Kidney epithelial cell (primary cell): ENCODE measurements around the gene PHTF2. TPM values are rescaled to one million over a fixed set of nuclear protein-coding genes. Genes with fewer than 3 reads are reported as not detected.

ENCODE experiments used
- DNase-seq: peaks from one replicate; pipeline ENCODE4 v3.0.0-alpha.2; 2010; ENCODE audit warnings: low read depth
- H3K27me3 ChIP-seq: 2 replicates; pipeline ENCODE4 v1.6.0; 2011; ENCODE audit warnings: low read length; ENCODE audit not compliant: control insufficient read depth, insufficient read depth
- H3K36me3 ChIP-seq: 2 replicates; pipeline ENCODE4 v1.5.1; 2011; ENCODE audit warnings: low read length; ENCODE audit not compliant: control insufficient read depth, insufficient read depth
- H3K4me3 ChIP-seq: 2 replicates; pipeline ENCODE4 v1.5.1; 2011; ENCODE audit warnings: low read depth, mild to moderate bottlenecking, control low read depth, low read length
- total RNA-seq: library from RNA; depleted of rRNA; stranded (reverse); fragments of >200 nt; gene quantifications from 2 replicates; pipeline ENCODE4 v1.2.3, GENCODE V29; 2015
- TF ChIP-seq, protein P1 (sequence below): IDR thresholded peaks from 2 replicates; pipeline ENCODE4 v1.5.1; 2011; ENCODE audit warnings: mild to moderate bottlenecking, moderate library complexity, low read length, control low read depth, inconsistent platforms; ENCODE audit not compliant: insufficient read depth, poor library complexity, severe bottlenecking

Gene PHTF2
- total RNA-seq, 1 donor from 2014 or later = 7.3 TPM

DNA sequence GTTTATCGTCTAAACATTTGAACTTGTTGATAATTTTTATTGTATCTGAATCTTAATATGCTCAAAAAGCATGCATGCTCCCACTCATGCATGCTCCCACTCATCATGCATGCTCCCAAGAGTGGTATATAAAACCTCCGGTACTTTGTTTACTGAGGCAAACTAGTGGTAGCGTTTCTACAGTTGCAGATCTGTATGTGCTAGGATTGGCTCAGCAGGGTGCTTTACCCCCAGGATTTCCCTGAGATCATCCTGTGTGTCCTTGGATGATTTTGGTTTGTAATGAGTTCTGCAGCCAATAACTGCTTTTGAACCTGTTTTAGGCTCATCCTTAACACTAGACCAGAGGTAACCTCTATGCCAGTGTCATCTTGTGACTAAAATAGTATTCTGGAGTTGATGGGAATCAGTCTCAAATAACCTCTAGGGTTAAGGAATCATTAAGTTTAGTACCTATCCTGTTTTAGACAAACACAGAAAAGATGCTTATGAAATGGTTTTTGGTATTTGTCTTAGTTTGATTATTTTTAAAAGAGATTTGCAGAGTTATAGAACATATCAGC, 40.4 kb downstream of the PHTF2 start:
- Histone ChIP-seq H3K4me3 (no peak overlapping the region), H3K36me3 (no peaks in the 10 kb centered on the region), H3K27me3 (no peaks in the 10 kb centered on the region)
- no peak for DNase-seq
- TF ChIP-seq, protein P1, sequence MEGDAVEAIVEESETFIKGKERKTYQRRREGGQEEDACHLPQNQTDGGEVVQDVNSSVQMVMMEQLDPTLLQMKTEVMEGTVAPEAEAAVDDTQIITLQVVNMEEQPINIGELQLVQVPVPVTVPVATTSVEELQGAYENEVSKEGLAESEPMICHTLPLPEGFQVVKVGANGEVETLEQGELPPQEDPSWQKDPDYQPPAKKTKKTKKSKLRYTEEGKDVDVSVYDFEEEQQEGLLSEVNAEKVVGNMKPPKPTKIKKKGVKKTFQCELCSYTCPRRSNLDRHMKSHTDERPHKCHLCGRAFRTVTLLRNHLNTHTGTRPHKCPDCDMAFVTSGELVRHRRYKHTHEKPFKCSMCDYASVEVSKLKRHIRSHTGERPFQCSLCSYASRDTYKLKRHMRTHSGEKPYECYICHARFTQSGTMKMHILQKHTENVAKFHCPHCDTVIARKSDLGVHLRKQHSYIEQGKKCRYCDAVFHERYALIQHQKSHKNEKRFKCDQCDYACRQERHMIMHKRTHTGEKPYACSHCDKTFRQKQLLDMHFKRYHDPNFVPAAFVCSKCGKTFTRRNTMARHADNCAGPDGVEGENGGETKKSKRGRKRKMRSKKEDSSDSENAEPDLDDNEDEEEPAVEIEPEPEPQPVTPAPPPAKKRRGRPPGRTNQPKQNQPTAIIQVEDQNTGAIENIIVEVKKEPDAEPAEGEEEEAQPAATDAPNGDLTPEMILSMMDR = no peak

DNA sequence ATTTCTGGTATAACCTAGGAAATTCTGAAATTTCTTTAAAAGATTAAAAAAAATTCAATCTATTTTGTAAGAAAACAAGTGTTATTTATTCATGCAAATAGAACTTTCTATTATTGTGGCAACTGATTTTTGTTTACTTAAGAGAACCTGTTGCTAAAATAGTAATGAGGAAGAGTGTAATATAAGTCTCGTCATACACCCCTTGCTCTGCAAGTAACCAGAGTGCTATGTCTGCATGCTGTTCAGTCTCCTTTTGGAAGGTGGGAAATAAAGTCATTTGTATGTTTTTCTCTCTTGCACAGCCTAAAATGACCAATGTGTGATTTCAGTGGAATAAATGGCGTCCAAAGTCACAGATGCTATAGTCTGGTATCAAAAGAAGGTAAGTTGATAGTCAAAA, 41.3 kb downstream of the PHTF2 start:
- DNase-seq = no peak
- Histone ChIP-seq H3K36me3 (no peaks in the 10 kb centered on the region), H3K27me3 (no peaks in the 10 kb centered on the region), H3K4me3 (no peak overlapping the region)
- TF ChIP-seq, protein P1 = no peak

DNA sequence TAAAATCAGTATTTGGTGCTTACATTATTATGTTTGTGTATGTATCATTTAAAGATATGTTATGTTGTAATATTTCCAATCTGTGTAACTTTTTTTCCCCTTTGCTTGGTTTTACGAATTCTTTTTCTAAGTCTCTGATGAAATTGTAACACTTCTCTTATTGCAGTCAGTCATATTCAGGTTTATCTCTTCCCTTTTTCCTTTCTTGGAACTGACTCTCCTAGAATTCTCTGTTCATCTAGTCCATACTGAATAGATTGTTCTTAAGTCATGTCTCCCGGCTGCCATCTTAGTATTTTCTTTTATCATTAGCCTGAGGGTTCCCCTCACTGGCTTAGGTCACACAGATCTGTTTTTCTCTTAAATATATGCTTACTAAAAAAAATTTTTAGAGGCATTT, 44.6 kb downstream of the PHTF2 start:
- TF ChIP-seq, protein P1 = no peak

DNA sequence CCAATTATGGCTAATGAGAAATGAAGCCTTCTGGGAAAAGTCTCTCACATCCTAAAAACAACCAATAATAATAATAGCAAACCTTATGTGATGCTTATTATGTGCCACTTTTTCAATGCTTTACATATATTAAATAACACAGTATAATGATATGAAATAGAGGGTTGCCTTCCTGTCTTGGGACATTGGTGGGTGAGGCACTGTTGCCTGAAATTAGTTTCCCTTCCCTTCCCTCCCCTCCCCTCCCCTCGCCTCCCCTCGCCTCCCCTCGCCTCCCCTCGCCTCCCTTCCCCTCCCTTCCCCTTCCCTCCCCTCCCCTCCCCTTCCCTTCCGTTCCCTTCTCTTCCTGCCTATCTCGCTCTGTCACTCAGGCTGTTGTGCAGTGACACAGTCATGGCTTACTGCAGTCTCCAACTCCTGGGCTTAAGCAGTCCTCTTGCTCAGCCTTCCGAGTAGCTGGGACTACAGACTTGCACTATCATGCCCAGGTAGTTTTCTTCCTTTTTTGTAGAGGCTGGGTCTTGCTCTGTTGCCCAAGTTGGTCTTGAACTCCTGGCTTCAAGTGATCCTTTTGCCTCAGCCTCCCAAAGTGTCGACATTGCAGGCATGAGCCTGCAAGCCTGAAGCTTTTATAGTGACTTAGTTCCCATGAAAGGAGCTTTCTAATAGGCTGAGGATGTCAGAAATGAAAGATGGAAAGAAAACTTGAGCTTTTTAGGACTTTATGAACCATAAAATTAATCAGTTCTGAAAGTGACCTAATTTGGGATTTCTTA, 47.9 kb downstream of the PHTF2 start:
- Histone ChIP-seq H3K36me3 (no peaks in the 10 kb centered on the region), H3K4me3 (no peak overlapping the region), H3K27me3 (no peaks in the 10 kb centered on the region)
- TF ChIP-seq, protein P1 = no peak
- no peak for DNase-seq

More for the DNA sequence above, 44.6 kb downstream of the PHTF2 start:
- DNase-seq = no peak
- H3K36me3 ChIP-seq = no peaks in the 10 kb centered on the region
- no peaks in the 10 kb centered on the region for H3K27me3 ChIP-seq
- H3K4me3 ChIP-seq = no peak overlapping the region

DNA sequence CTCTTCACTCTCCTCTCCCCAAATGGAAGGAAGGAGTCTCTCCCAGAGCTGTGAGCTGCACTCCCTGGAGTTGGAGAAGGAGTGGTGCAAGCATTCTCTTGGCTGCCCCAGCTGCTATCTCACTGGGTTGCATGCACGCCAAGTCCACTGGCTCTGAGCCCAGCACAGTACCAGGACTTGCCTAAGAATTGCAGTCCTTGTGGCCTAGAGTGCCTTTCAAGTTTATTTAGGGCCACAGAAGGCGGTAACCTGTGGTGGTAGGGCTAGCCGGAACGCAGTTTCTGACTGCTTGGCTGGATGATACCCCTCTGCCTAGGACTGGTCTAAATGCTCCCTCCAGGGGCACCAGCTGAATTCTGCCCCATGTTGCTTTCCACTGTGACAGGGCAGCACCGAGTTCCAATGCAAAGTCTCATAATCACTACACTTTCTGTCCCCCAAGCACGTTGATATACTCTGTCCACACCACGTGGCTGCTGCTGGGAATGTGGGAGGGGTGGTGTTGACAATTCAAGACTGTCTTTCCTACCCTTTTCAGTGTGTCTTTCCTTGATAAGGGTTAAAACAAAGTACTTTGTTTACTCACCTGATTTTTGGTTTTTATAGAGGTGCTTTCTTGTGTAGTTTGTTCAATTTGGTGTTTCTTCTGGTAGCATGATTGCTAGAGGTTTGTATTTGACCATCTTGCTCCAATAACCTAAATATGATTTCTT, 57.0 kb downstream of the PHTF2 start:
- H3K36me3 ChIP-seq = no peaks in the 10 kb centered on the region
- no peak overlapping the region for H3K4me3 ChIP-seq
- H3K27me3 ChIP-seq = no peaks in the 10 kb centered on the region
- TF ChIP-seq, protein P1 = no peak
- DNase-seq = no peak
